Stomach (tissue), 9 donors: ENCODE data around the gene HOXC11. TPM values are rescaled to one million over a fixed set of nuclear protein-coding genes. Genes with fewer than 3 reads are reported as not detected.
A peak's percentile ranks its signal among the peaks of the same experiment; 100 is the strongest.

Source experiments
- DNase-seq, 2 donors: peaks; one replicate each; pipeline versions ENCODE4 v3.0.0 to v3.0.0-alpha.2; 2013 to 2019
- H3K27ac ChIP-seq, 5 donors: fragments of 200-600 bp in 4 of 5; sonication (generic) in 4 of 5; one replicate each; pipeline ENCODE4 v1.5.1; 2013 to 2019; ENCODE audit warnings: mild to moderate bottlenecking in 1 of 5, moderate library complexity in 1 of 5
- H3K27me3 ChIP-seq, 3 donors: fragments of 200-600 bp; sonication (generic); one replicate each; pipeline ENCODE4 v1.5.1; 2017 to 2019; ENCODE audit warnings: mixed run types in 1 of 3
- H3K36me3 ChIP-seq, 4 donors: fragments of 200-600 bp; sonication (generic); 1 replicate in 3 of 4; 2 replicates in 1 of 4; pipeline ENCODE4 v1.5.1; 2016 to 2019
- H3K4me1 ChIP-seq, 4 donors: fragments of 200-600 bp; sonication (generic); one replicate each; pipeline ENCODE4 v1.5.1; 2016 to 2019
- H3K4me3 ChIP-seq, 4 donors: fragments of 200-600 bp; sonication (generic) in 3 of 4; one replicate each; pipeline ENCODE4 v1.5.1; 2016 to 2019; ENCODE audit warnings: mild to moderate bottlenecking in 1 of 4
- H3K9me3 ChIP-seq, 4 donors: fragments of 200-600 bp; sonication (generic); one replicate each; pipeline ENCODE4 v1.5.1; 2016 to 2019
- CTCF ChIP-seq, 7 experiments: fragments of 450-650 bp in 4 of 7; fragments of 200-600 bp in 3 of 7; sonication (generic) in 3 of 7; IDR thresholded peaks; one replicate each; pipeline ENCODE4 v1.5.1; 2016 to 2019; ENCODE audit warnings: antibody characterized with exemption in 7 of 7, control low read depth in 2 of 7, mild to moderate bottlenecking in 1 of 7
- EP300 ChIP-seq: sonication (generic); formaldehyde crosslinking; IDR thresholded peaks from one replicate; pipeline ENCODE4 v1.6.1; 2017; ENCODE audit warnings: antibody characterized with exemption
- POLR2A ChIP-seq, 4 donors: fragments of 450-650 bp; IDR thresholded peaks; one replicate each; pipeline ENCODE4 v1.6.1; 2016; ENCODE audit warnings: antibody characterized with exemption in 4 of 4, control low read depth in 2 of 4, mild to moderate bottlenecking in 1 of 4, moderate library complexity in 1 of 4
- POLR2AphosphoS5 ChIP-seq, 3 donors: sonication (generic); formaldehyde crosslinking; IDR thresholded peaks; one replicate each; pipeline ENCODE4 v1.6.1; 2016; ENCODE audit warnings: antibody characterized with exemption in 3 of 3
- WGBS, 5 donors: extraction: QIAGEN DNeasy Blood & Tissue Kit in 3 of 5; methylation state at CpG; one replicate each; pipeline versions ENCODE4 v1.1.5 to v1.1.7; 2013 to 2018; 5-methylcytosine and 5-hydroxymethylcytosine counted together
- intact Hi-C: fragments of 100-400 bp; cut with DNase I; formaldehyde crosslinking; loops from one replicate; pipeline ENCODE4 v1.15.1; 2023; ENCODE audit warnings: low total_unique reads
- polyA plus RNA-seq, 3 donors: library from polyadenylated mRNA; stranded (reverse); fragments of 200-250 nt; gene quantifications; one replicate each; pipeline ENCODE4 v1.2.3, GENCODE V29; 2013
- total RNA-seq, 5 donors: library from RNA; depleted of rRNA; stranded (reverse); fragments of >200 nt; gene quantifications; one replicate each; pipeline versions ENCODE4 v1.1.0 to v1.2.3, GENCODE V29; 2014 to 2016
- donor health status: healthy with polysubstance abuse.
- donor health status: Bipolar disorder and iron deficiency.
- donor health status: healthy.

The HOXC11 gene
- total and polyA plus RNA-seq, 8 donors = not detected

GRCh38 chr12:53995002-53995377 lies 22.1 kb downstream of the HOXC11 start:
- H3K4me3 ChIP-seq = peak overlapping the region; percentile 42 to 56 (median 54)
- H3K27ac ChIP-seq = no peak overlapping the region
- H3K9me3 ChIP-seq = no peaks in the 10 kb centered on the region
- H3K36me3 ChIP-seq = no peaks in the 10 kb centered on the region
- no peak for DNase-seq
- TF ChIP-seq EP300 (no peak), CTCF (IDR thresholded peaks at IDR 0.05) (no peak), POLR2AphosphoS5 (IDR thresholded peaks at IDR 0.05) (no peak), POLR2A (IDR thresholded peaks at IDR 0.05) (no peak)
- H3K27me3 ChIP-seq = peaks cover 78 to 100% (median 100%) of the 10 kb centered on the region in 3 donors
- WGBS, 5 donors = 5 to 7% (median 6%) methylated on average over 14 to 17 of the region's 17 CpGs
- peaks cover 28 to 49% (median 43%) of the 10 kb centered on the region in 4 donors for H3K4me1 ChIP-seq
- intact Hi-C loops = no loop called here

GRCh38 chr12:53995378-53996239 lies 22.7 kb downstream of the HOXC11 start:
- 2 to 5% (median 3%) methylated on average over 26 to 48 of the region's 48 CpGs for WGBS, 5 donors
- intact Hi-C loops = no loop called here
- H3K27me3 ChIP-seq = peaks cover 78 to 100% (median 100%) of the 10 kb centered on the region in 3 donors

GRCh38 chr12:53996240-53997203 lies 23.6 kb downstream of the HOXC11 start:
- Histone ChIP-seq H3K9me3 (no peaks in the 10 kb centered on the region), H3K4me1 (peaks cover 33 to 58% (median 52%) of the 10 kb centered on the region in 4 donors), H3K27me3 (peaks cover 76 to 100% (median 100%) of the 10 kb centered on the region in 3 donors), H3K27ac (no peak overlapping the region), H3K36me3 (no peaks in the 10 kb centered on the region), H3K4me3 (peak overlapping the region; percentile 42 to 56 (median 54))
- 34 to 38% (median 35%) methylated on average over 24 to 29 of the region's 29 CpGs for WGBS, 5 donors
- intact Hi-C loops = no loop called here
- DNase-seq = no peak
- TF ChIP-seq EP300 (no peak), POLR2AphosphoS5 (IDR thresholded peaks at IDR 0.05) (no peak), POLR2A (IDR thresholded peaks at IDR 0.05) (no peak), CTCF (IDR thresholded peaks at IDR 0.05) (no peak)

More at GRCh38 chr12:53995378-53996239, 22.7 kb downstream of the HOXC11 start:
- no peak overlapping the region for H3K27ac ChIP-seq
- H3K9me3 ChIP-seq = no peaks in the 10 kb centered on the region
- peaks cover 33 to 55% (median 49%) of the 10 kb centered on the region in 4 donors for H3K4me1 ChIP-seq
- no peaks in the 10 kb centered on the region for H3K36me3 ChIP-seq
- peak; percentile 40 to 84 for DNase-seq
- TF ChIP-seq POLR2A (IDR thresholded peaks at IDR 0.05) (no peak), EP300 (no peak), CTCF (IDR thresholded peaks at IDR 0.05) (no peak), POLR2AphosphoS5 (IDR thresholded peaks at IDR 0.05) (no peak)
- peak overlapping the region; percentile 42 to 56 (median 54) for H3K4me3 ChIP-seq
